GM21825 (cell line): ENCODE results near the gene PNPLA6.
"Not testable (repeated sequence)": the region's sequence is repeated elsewhere in the genome, so short reads cannot be mapped to it uniquely, and the experiment has no call there.

ENCODE experiments used
- ATAC-seq: cut with Tn5 transposase; IDR thresholded peaks from one replicate; pipeline ENCODE4 v1.9.1; 2021; ENCODE audit warnings: mild to moderate bottlenecking, moderate library complexity; ENCODE audit not compliant: unreplicated experiment

Gene PNPLA6

GRCh38 chr19:7529610-7530490, 5.7 kb upstream of the PNPLA6 start:
- no peak for ATAC-seq

- ATAC-seq: no peak
Measured at GRCh38 chr19:7533281-7533885, 2.1 kb upstream of the PNPLA6 start.

- ATAC-seq: no peak
Measured at GRCh38 chr19:7533925-7534480, 1.5 kb upstream of the PNPLA6 start.

- peak; percentile 7 for ATAC-seq
Measured at GRCh38 chr19:7534531-7535046, 928 bp upstream of the PNPLA6 start.

- ATAC-seq: no peak
Measured at GRCh38 chr19:7535998-7536695, 630 bp downstream of the PNPLA6 start.

GRCh38 chr19:7538990-7539389, 3.5 kb downstream of the PNPLA6 start:
- not testable (repeated sequence) for ATAC-seq

GRCh38 chr19:7539827-7540425, 4.4 kb downstream of the PNPLA6 start:
- ATAC-seq: no peak

GRCh38 chr19:7540761-7541474, 5.4 kb downstream of the PNPLA6 start:
- no peak for ATAC-seq

- no peak for ATAC-seq
Measured at GRCh38 chr19:7541475-7541824, 5.9 kb downstream of the PNPLA6 start.

- ATAC-seq: no peak
Measured at GRCh38 chr19:7541828-7542443, 6.4 kb downstream of the PNPLA6 start.

GRCh38 chr19:7542556-7543348, 7.2 kb downstream of the PNPLA6 start:
- ATAC-seq: no peak

GRCh38 chr19:7544626-7545025, 9.1 kb downstream of the PNPLA6 start:
- no peak for ATAC-seq

- no peak for ATAC-seq
Measured at GRCh38 chr19:7545300-7545699, 9.8 kb downstream of the PNPLA6 start.

GRCh38 chr19:7545904-7546303, 10.4 kb downstream of the PNPLA6 start:
- ATAC-seq: no peak

GRCh38 chr19:7547159-7547558, 11.6 kb downstream of the PNPLA6 start:
- no peak for ATAC-seq

GRCh38 chr19:7549429-7550148, 14.1 kb downstream of the PNPLA6 start:
- ATAC-seq: no peak

- ATAC-seq: no peak
Measured at GRCh38 chr19:7550169-7550770, 14.8 kb downstream of the PNPLA6 start.
